HCT116 (cell line): ENCODE measurements around the gene FAM131A. TPM values are rescaled to one million over a fixed set of nuclear protein-coding genes. Genes with fewer than 3 reads are reported as not detected.

ENCODE experiments used
- ATAC-seq: fragments of 200-7000 bp; cut with Tn5 transposase; 2 replicates; pipeline ENCODE4 v1.9.1; 2020; ENCODE audit warnings: mild to moderate bottlenecking, moderate library complexity
- BruUV-seq: library from RNA; stranded (reverse); fragments of 400-500 nt; replicated peaks from 2 replicates; lab custom pipeline; 2021; lab: Mats Ljungman, UMichigan
- CTCF ChIA-PET: fragments of 300-600 bp; sonication (Branson Sonifier 250); formaldehyde crosslinking; loops from one replicate; lab custom pipeline; 2021; ENCODE audit warnings: antibody characterized with exemption; lab: Charles Lee
- POLR2A ChIA-PET: fragments of 300-600, 350-600 bp; sonication (Branson Sonifier 250); formaldehyde crosslinking; loops from one replicate; lab custom pipeline; 2021; ENCODE audit warnings: antibody characterized with exemption; lab: Charles Lee
- RAD21 ChIA-PET, 2 experiments: fragments of 300-600 bp; sonication (Branson Sonifier 250); formaldehyde crosslinking; loops; one replicate each; lab custom pipeline; 2023; ENCODE audit warnings: low total read pairs in 2 of 2; ENCODE audit not compliant: uncharacterized antibody in 2 of 2, unreplicated experiment in 2 of 2, low non-redundant PET in 1 of 2; lab: Charles Lee
- DNase-seq: peaks from one replicate; pipeline ENCODE4 v3.0.0-alpha.2; 2010; ENCODE audit warnings: low read depth, low spot score
- H2AFZ ChIP-seq: fragments of 200-600 bp; shearing (Covaris generic), sonication (generic); 2 replicates; pipeline ENCODE4 v1.6.1; 2017; ENCODE audit warnings: low read depth, mixed run types, mixed read lengths, antibody characterized with exemption, low read length; ENCODE audit not compliant: poor library complexity, severe bottlenecking
- H3K27ac ChIP-seq: 2 replicates; pipeline ENCODE4 v1.5.1; 2012; ENCODE audit warnings: low read depth, low read length
- H3K27me3 ChIP-seq: fragments of 200-600 bp; sonication (generic); 2 replicates; pipeline ENCODE4 v1.6.1; 2016; ENCODE audit warnings: mixed run types, low read length, mixed read lengths; ENCODE audit not compliant: insufficient read depth
- H3K36me3 ChIP-seq, 2 experiments: fragments of 200-500 bp in 1 of 2; fragments of 200-600 bp in 1 of 2; sonication (Bioruptor generic) in 1 of 2; sonication (generic) in 1 of 2; 2 replicates each; pipeline versions ENCODE4 v1.5.1 to v1.6.1; 2014 to 2016; ENCODE audit warnings: low read length in 2 of 2, inconsistent platforms in 1 of 2, mixed read lengths in 1 of 2, mixed run types in 1 of 2; ENCODE audit not compliant: insufficient read depth in 2 of 2, control insufficient read depth in 1 of 2
- H3K4me1 ChIP-seq, 2 experiments: fragments of 200-600 bp in 1 of 2; sonication (generic) in 1 of 2; 2 replicates each; pipeline versions ENCODE4 v1.5.1 to v1.6.1; 2012 to 2017; ENCODE audit warnings: low read length in 2 of 2, inconsistent platforms in 1 of 2, mild to moderate bottlenecking in 1 of 2, mixed read lengths in 1 of 2, mixed run types in 1 of 2, moderate library complexity in 1 of 2; ENCODE audit not compliant: insufficient read depth in 2 of 2, control insufficient read depth in 1 of 2
- H3K4me2 ChIP-seq: fragments of 200-600 bp; sonication (generic); 2 replicates; pipeline ENCODE4 v1.6.1; 2017; ENCODE audit warnings: mixed run types, low read length, mixed read lengths
- H3K4me3 ChIP-seq, 2 experiments: fragments of 200-600 bp in 1 of 2; sonication (generic) in 1 of 2; replicated peaks in 1 of 2; 2 replicates each; pipeline ENCODE4 v1.5.1; 2011 to 2016; ENCODE audit warnings: low read length in 2 of 2, control low read depth in 1 of 2, low read depth in 1 of 2, mild to moderate bottlenecking in 1 of 2, mixed read lengths in 1 of 2, mixed run types in 1 of 2
- H3K79me2 ChIP-seq: fragments of 200-600 bp; sonication (generic); 2 replicates; pipeline ENCODE4 v1.6.1; 2017; ENCODE audit warnings: mild to moderate bottlenecking, mixed run types, low read length, moderate library complexity, mixed read lengths; ENCODE audit not compliant: insufficient read depth
- H3K9ac ChIP-seq: fragments of 200-600 bp; sonication (generic); 2 replicates; pipeline ENCODE4 v1.6.1; 2016; ENCODE audit warnings: low read length, mixed read lengths
- H3K9me2 ChIP-seq: fragments of 200-600 bp; sonication (generic), shearing (Covaris generic); 2 replicates; pipeline ENCODE4 v1.6.1; 2017; ENCODE audit warnings: mixed run types, mild to moderate bottlenecking, moderate library complexity; ENCODE audit not compliant: insufficient read depth
- H3K9me3 ChIP-seq, 2 experiments: fragments of 200-500 bp in 1 of 2; fragments of 200-600 bp in 1 of 2; sonication (Bioruptor generic) in 1 of 2; sonication (generic) in 1 of 2; 2 replicates each; pipeline ENCODE4 v1.6.1; 2014 to 2017; ENCODE audit warnings: low read length in 2 of 2, mixed read lengths in 2 of 2, inconsistent platforms in 1 of 2, low read depth in 1 of 2, mild to moderate bottlenecking in 1 of 2, mixed run types in 1 of 2, moderate library complexity in 1 of 2; ENCODE audit not compliant: control insufficient read depth in 1 of 2, insufficient read depth in 1 of 2
- H4K20me1 ChIP-seq: fragments of 200-600 bp; sonication (generic), shearing (Covaris generic); 2 replicates; pipeline ENCODE4 v1.6.1; 2017; ENCODE audit warnings: mixed run types, mild to moderate bottlenecking, moderate library complexity; ENCODE audit not compliant: insufficient read depth
- CEBPB ChIP-seq: IDR thresholded peaks from 2 replicates; pipeline ENCODE4 v1.6.1; 2012; ENCODE audit warnings: low read depth
- ELF1 ChIP-seq: IDR thresholded peaks from 2 replicates; pipeline ENCODE4 v1.6.1; 2012; ENCODE audit warnings: low read depth, borderline replicate concordance
- EZH2 ChIP-seq: fragments of 200-600 bp; sonication (generic); IDR thresholded peaks from 2 replicates; pipeline ENCODE4 v1.6.1; 2017; ENCODE audit warnings: antibody characterized with exemption, mixed run types
- EZH2phosphoT487 ChIP-seq: fragments of 200-600 bp; IDR thresholded peaks from 2 replicates; pipeline ENCODE4 v1.6.1; 2018; ENCODE audit warnings: antibody characterized with exemption, borderline replicate concordance
- FOSL1 ChIP-seq: IDR thresholded peaks from 2 replicates; pipeline ENCODE4 v1.6.1; 2012; ENCODE audit warnings: low read depth
- JUND ChIP-seq: IDR thresholded peaks from 2 replicates; pipeline ENCODE4 v1.6.1; 2012
- POLR2A ChIP-seq: IDR thresholded peaks from 2 replicates; pipeline ENCODE4 v1.7.0; 2011; ENCODE audit warnings: borderline replicate concordance; ENCODE audit not compliant: insufficient read depth, insufficient read length; ENCODE audit errors: extremely low read depth
- POLR2AphosphoS5 ChIP-seq: IDR thresholded peaks from 2 replicates; pipeline ENCODE4 v1.6.1; 2011; ENCODE audit warnings: mild to moderate bottlenecking, low read depth, low read length, moderate library complexity
- RAD21 ChIP-seq: IDR thresholded peaks from 2 replicates; pipeline ENCODE4 v1.6.1; 2012; ENCODE audit warnings: low read depth, mild to moderate bottlenecking
- SP1 ChIP-seq: IDR thresholded peaks from 2 replicates; pipeline ENCODE4 v1.6.1; 2012; ENCODE audit warnings: low read depth
- SRF ChIP-seq: IDR thresholded peaks from 2 replicates; pipeline ENCODE4 v1.6.1; 2012; ENCODE audit warnings: low read depth
- YY1 ChIP-seq: IDR thresholded peaks from 2 replicates; pipeline ENCODE4 v1.6.1; 2011; ENCODE audit warnings: low read length, low read depth, moderate library complexity, mild to moderate bottlenecking; ENCODE audit not compliant: insufficient replicate concordance; ENCODE audit errors: extremely low read depth
- ZFX ChIP-seq: fragments of 450-650 bp; IDR thresholded peaks from 2 replicates; pipeline ENCODE4 v1.6.1; 2017
- intact Hi-C: fragments of 100-400 bp; cut with micrococcal nuclease; formaldehyde crosslinking; loops from 2 replicates; pipeline ENCODE4 v1.10.0; 2022
- total RNA-seq: library from RNA; stranded (reverse); gene quantifications from one replicate; pipeline ENCODE4 v1.2.1, GENCODE V29; 2021; ENCODE audit not compliant: unreplicated experiment
- TF ChIP-seq, protein P1 (sequence below): IDR thresholded peaks from 2 replicates; pipeline ENCODE4 v1.6.1; 2012; ENCODE audit warnings: low read depth
- TF ChIP-seq, protein P2 (sequence below), 3 experiments: fragments of 200-600 bp in 1 of 3; sonication (generic) in 1 of 3; IDR thresholded peaks in 2 of 3; conservative IDR thresholded peaks in 1 of 3; 2 replicates each; pipeline ENCODE4 v1.5.1; 2012 to 2017; ENCODE audit warnings: low read depth in 2 of 3, low read length in 2 of 3, antibody characterized with exemption in 1 of 3, borderline replicate concordance in 1 of 3, control low read depth in 1 of 3, mild to moderate bottlenecking in 1 of 3, mixed read lengths in 1 of 3, mixed run types in 1 of 3, moderate library complexity in 1 of 3; ENCODE audit not compliant: insufficient read depth in 1 of 3

The FAM131A gene
- total RNA-seq, 1 experiment from 2014 or later: 17.8 TPM

DNA sequence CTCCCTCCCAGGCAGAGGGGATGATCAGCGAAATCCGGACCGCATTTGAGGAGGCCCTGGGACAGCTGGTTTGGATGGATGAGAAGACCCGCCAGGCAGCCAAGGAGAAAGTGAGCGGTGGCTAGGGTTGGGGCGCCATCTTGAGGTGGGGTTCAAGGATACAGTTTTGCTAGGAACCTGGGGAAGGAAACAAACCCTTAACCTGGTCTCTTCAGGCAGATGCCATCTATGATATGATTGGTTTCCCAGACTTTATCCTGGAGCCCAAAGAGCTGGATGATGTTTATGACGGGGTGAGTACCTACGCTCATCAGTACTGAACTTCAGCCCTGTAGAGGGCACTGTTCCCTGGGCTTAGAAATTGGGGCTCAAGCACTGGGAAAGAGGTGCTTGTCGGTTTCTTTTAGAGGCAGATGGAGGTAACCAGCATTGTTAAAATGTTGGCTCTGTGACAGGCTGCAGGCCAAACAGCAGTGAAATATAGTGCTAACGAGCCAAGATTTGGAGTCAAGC, 47.9 kb upstream of the FAM131A start (continued):
- TF ChIP-seq, protein P1, sequence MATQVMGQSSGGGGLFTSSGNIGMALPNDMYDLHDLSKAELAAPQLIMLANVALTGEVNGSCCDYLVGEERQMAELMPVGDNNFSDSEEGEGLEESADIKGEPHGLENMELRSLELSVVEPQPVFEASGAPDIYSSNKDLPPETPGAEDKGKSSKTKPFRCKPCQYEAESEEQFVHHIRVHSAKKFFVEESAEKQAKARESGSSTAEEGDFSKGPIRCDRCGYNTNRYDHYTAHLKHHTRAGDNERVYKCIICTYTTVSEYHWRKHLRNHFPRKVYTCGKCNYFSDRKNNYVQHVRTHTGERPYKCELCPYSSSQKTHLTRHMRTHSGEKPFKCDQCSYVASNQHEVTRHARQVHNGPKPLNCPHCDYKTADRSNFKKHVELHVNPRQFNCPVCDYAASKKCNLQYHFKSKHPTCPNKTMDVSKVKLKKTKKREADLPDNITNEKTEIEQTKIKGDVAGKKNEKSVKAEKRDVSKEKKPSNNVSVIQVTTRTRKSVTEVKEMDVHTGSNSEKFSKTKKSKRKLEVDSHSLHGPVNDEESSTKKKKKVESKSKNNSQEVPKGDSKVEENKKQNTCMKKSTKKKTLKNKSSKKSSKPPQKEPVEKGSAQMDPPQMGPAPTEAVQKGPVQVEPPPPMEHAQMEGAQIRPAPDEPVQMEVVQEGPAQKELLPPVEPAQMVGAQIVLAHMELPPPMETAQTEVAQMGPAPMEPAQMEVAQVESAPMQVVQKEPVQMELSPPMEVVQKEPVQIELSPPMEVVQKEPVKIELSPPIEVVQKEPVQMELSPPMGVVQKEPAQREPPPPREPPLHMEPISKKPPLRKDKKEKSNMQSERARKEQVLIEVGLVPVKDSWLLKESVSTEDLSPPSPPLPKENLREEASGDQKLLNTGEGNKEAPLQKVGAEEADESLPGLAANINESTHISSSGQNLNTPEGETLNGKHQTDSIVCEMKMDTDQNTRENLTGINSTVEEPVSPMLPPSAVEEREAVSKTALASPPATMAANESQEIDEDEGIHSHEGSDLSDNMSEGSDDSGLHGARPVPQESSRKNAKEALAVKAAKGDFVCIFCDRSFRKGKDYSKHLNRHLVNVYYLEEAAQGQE: no peak
- no peak for TF ChIP-seq YY1
- TF ChIP-seq, protein P2, sequence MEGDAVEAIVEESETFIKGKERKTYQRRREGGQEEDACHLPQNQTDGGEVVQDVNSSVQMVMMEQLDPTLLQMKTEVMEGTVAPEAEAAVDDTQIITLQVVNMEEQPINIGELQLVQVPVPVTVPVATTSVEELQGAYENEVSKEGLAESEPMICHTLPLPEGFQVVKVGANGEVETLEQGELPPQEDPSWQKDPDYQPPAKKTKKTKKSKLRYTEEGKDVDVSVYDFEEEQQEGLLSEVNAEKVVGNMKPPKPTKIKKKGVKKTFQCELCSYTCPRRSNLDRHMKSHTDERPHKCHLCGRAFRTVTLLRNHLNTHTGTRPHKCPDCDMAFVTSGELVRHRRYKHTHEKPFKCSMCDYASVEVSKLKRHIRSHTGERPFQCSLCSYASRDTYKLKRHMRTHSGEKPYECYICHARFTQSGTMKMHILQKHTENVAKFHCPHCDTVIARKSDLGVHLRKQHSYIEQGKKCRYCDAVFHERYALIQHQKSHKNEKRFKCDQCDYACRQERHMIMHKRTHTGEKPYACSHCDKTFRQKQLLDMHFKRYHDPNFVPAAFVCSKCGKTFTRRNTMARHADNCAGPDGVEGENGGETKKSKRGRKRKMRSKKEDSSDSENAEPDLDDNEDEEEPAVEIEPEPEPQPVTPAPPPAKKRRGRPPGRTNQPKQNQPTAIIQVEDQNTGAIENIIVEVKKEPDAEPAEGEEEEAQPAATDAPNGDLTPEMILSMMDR (IDR thresholded peaks at IDR 0.05 in 2 of 3, conservative IDR thresholded peaks at IDR 0.05 in 1 of 3; ENCODE audit: borderline replicate concordance in 1 of 3, insufficient read depth in 1 of 3, low read depth in 2 of 3, low read length in 2 of 3): peak; percentile 75 to 97 (median 90)
- no peak for TF ChIP-seq POLR2A
- no peak for TF ChIP-seq POLR2AphosphoS5

DNA sequence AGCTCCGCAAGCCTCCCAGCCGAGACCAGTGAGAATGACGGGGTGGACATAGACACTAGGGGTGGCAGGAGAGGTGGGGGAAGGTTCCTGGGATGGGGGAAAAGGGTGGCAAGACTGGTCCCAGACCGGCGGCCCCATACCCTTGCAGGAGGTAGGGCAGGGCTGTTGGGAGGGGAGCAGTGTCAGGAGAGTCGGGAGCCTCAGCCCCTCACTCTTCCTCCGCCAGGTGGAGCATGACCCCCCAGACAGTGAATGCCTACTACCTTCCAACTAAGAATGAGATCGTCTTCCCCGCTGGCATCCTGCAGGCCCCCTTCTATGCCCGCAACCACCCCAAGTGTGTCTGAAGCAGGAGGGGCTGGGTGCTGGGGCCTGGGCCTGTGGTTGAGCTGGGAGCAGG, 47.1 kb upstream of the FAM131A start:
- H3K9me2 ChIP-seq: no peaks in the 10 kb centered on the region
- ChIA-PET RAD21 (no interaction called here), CTCF (interaction anchor here (1.4 to 1.8 kb wide), 2 partner anchors 63 to 386 kb away, joined by 8 to 9 read pairs; no protein-coding TSS in a partner anchor), POLR2A (no interaction called here)
- H3K4me1 ChIP-seq: peaks cover 0 to 5% of the 10 kb centered on the region in 2 experiments; a peak in 1 of 4 replicates
- no peaks in the 10 kb centered on the region for H4K20me1 ChIP-seq
- no peak overlapping the region for H2AFZ ChIP-seq
- H3K9me3 ChIP-seq: no peaks in the 10 kb centered on the region
- no peak overlapping the region for H3K27ac ChIP-seq
- H3K4me3 ChIP-seq: no peak overlapping the region
- no peak for ATAC-seq
- TF ChIP-seq SRF (no peak), SP1 (no peak), CEBPB (no peak), EZH2 (no peak), FOSL1 (no peak), JUND (no peak), RAD21 (no peak), EZH2phosphoT487 (no peak), ELF1 (no peak), ZFX (no peak)
- TF ChIP-seq, protein P1: no peak
- DNase-seq: no peak
- no peak overlapping the region for H3K9ac ChIP-seq
- intact Hi-C loops: no loop called here
- no peak overlapping the region for H3K4me2 ChIP-seq
- H3K36me3 ChIP-seq: no peaks in the 10 kb centered on the region
- no peaks in the 10 kb centered on the region for H3K79me2 ChIP-seq
- no peaks in the 10 kb centered on the region for H3K27me3 ChIP-seq
- no TSS peak for BruUV-seq
